ENCODE data around the gene WDR33.

Gene WDR33

GRCh38 chr2:127654838-127655175, 156.2 kb downstream of the WDR33 start:
- no peak for FAIRE-seq
- TF ChIP-seq PAX5 (IDR thresholded peaks at IDR 0.05; ENCODE audit: insufficient read depth, low read length, severe bottlenecking) (no peak), POLR2AphosphoS5 (IDR thresholded peaks at IDR 0.05; ENCODE audit: low read depth, low read length) (no peak), SPI1 (IDR thresholded peaks at IDR 0.05; ENCODE audit: low read depth, low read length) (no peak), POLR2A (IDR thresholded peaks at IDR 0.05; ENCODE audit: low read depth, low read length) (no peak), POU2F2 (IDR thresholded peaks at IDR 0.05; ENCODE audit: low read depth, low read length) (no peak), TAF1 (IDR thresholded peaks at IDR 0.05; ENCODE audit: low read depth, low read length) (no peak)
- no peak for DNase-seq (ENCODE audit: insufficient read length, low spot score)

GRCh38 chr2:127654084-127654837, 156.7 kb downstream of the WDR33 start:
- DNase-seq (ENCODE audit: insufficient read length, low spot score) (no peak), FAIRE-seq (no peak)
- TF ChIP-seq POLR2AphosphoS5 (IDR thresholded peaks at IDR 0.05; ENCODE audit: low read depth, low read length), result no peak
- no peak for TF ChIP-seq SPI1 (IDR thresholded peaks at IDR 0.05; ENCODE audit: low read depth, low read length)
- no peak for TF ChIP-seq POLR2A (IDR thresholded peaks at IDR 0.05; ENCODE audit: low read depth, low read length)
- no peak for TF ChIP-seq POU2F2 (IDR thresholded peaks at IDR 0.05; ENCODE audit: low read depth, low read length)
- no peak for TF ChIP-seq TAF1 (IDR thresholded peaks at IDR 0.05; ENCODE audit: low read depth, low read length)
- TF ChIP-seq PAX5 (IDR thresholded peaks at IDR 0.05; ENCODE audit: insufficient read depth, low read length, severe bottlenecking), result no peak

GRCh38 chr2:127653421-127654083, 157.4 kb downstream of the WDR33 start:
- DNase-seq (ENCODE audit: insufficient read length, low spot score) (no peak), FAIRE-seq (no peak)
- TF ChIP-seq POU2F2 (IDR thresholded peaks at IDR 0.05; ENCODE audit: low read depth, low read length) (no peak), POLR2A (IDR thresholded peaks at IDR 0.05; ENCODE audit: low read depth, low read length) (no peak), TAF1 (IDR thresholded peaks at IDR 0.05; ENCODE audit: low read depth, low read length) (no peak), POLR2AphosphoS5 (IDR thresholded peaks at IDR 0.05; ENCODE audit: low read depth, low read length) (no peak)

DNA sequence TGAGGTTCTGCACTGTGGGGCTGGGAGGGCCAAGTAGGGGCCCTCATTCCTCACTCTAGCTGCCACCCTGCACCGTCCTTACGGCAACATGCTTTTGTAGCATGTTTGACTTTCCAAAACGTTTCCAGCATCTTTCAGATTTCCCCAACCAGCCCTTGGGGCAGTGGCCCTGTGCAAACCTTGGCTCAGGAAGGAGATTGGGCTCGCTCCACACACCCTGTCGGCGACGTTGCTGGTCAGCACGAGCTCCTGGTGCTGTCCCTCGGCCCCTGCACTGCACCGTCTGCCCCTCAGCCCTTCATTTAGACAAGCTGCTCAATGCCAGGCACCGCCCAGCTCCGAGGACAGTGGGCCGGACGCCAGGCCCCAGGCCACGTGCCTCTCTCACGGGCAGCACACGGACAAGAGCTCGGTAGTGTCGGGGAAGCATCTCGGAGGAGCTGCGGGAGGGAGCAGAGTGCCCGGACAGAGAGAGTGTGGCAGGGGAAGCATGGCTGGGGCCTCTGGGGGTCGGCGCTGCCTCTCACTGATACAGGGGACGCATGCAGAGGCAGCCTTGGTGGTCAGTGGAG, 158.1 kb downstream of the WDR33 start:
- no peak for DNase-seq (ENCODE audit: insufficient read length, low spot score)
- no peak for TF ChIP-seq TAF1 (IDR thresholded peaks at IDR 0.05; ENCODE audit: low read depth, low read length)
- TF ChIP-seq POU2F2 (IDR thresholded peaks at IDR 0.05; ENCODE audit: low read depth, low read length), result no peak
- no peak for TF ChIP-seq PAX5 (IDR thresholded peaks at IDR 0.05; ENCODE audit: insufficient read depth, low read length, severe bottlenecking)
- no peak for TF ChIP-seq POLR2A (IDR thresholded peaks at IDR 0.05; ENCODE audit: low read depth, low read length)
- TF ChIP-seq SPI1 (IDR thresholded peaks at IDR 0.05; ENCODE audit: low read depth, low read length), result no peak
- no peak for TF ChIP-seq POLR2AphosphoS5 (IDR thresholded peaks at IDR 0.05; ENCODE audit: low read depth, low read length)
- no peak for FAIRE-seq

DNA sequence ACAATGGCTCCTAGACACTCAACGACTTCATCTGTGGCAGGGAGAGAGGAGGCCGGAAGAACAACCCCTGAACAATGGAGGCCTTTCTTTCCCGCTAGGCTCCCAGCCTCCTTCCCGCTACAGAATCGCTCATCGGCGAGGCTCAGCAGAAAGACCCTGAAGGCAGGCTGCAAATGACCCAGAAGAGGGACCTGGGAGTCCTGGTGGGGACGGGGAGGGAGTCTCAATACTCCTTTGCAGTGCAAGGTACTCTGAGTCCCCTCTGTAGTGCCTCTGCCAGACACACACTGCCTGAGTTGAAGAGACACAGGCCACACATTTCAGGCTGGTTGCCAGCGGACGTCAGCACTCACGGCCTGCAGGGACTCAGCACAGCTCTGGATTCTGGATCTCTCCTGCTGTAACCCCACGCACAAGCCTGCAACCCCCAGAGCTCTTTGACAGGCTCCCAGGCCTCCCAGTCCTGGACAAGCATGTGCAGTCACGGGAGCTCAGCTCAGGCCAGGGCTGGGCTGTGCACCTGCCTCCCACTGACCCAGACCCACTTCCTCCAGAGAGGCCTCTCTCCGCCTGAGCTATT, 158.9 kb downstream of the WDR33 start:
- DNase-seq (ENCODE audit: insufficient read length, low spot score) (no peak), FAIRE-seq (peak; percentile 13)
- TF ChIP-seq POU2F2 (IDR thresholded peaks at IDR 0.05; ENCODE audit: low read depth, low read length) (no peak), POLR2AphosphoS5 (IDR thresholded peaks at IDR 0.05; ENCODE audit: low read depth, low read length) (no peak), PAX5 (IDR thresholded peaks at IDR 0.05; ENCODE audit: insufficient read depth, low read length, severe bottlenecking) (no peak)

- TF ChIP-seq TAF1 (IDR thresholded peaks at IDR 0.05; ENCODE audit: low read depth, low read length) (no peak), POLR2A (IDR thresholded peaks at IDR 0.05; ENCODE audit: low read depth, low read length) (no peak), POLR2AphosphoS5 (IDR thresholded peaks at IDR 0.05; ENCODE audit: low read depth, low read length) (no peak), PAX5 (IDR thresholded peaks at IDR 0.05; ENCODE audit: insufficient read depth, low read length, severe bottlenecking) (no peak), POU2F2 (IDR thresholded peaks at IDR 0.05; ENCODE audit: low read depth, low read length) (no peak), SPI1 (IDR thresholded peaks at IDR 0.05; ENCODE audit: low read depth, low read length) (no peak)
- FAIRE-seq, result no peak
These were observed 159.6 kb downstream of the WDR33 start for GRCh38 chr2:127651381-127651809.

More at GRCh38 chr2:127651381-127651809, 159.6 kb downstream of the WDR33 start:
- no peak for DNase-seq (ENCODE audit: insufficient read length, low spot score)
